ENCODE results near the gene PLCG2. TPM values are rescaled to one million over a fixed set of nuclear protein-coding genes. Genes with fewer than 3 reads are reported as not detected.
"Not testable (repeated sequence)": the region's sequence is repeated elsewhere in the genome, so short reads cannot be mapped to it uniquely, and the experiment has no call there.

PLCG2 gene
- total RNA-seq, 2 experiments from 2014 or later = 13.5 to 15.2 TPM

- Mint-ChIP-seq H3K4me1 (no peaks in the 10 kb centered on the region), H3K27me3 (peaks cover 16% of the 10 kb centered on the region)
- DNase-seq = no peak
These were observed 185.7 kb downstream of the PLCG2 start for GRCh38 chr16:81964808-81965207.

GRCh38 chr16:81967358-81967757 is 188.3 kb downstream of the PLCG2 start:
- DNase-seq = no peak
- no peaks in the 10 kb centered on the region for H3K4me1 Mint-ChIP-seq
- no peak for ATAC-seq (ENCODE audit: low read depth)
- no peak overlapping the region for H3K27ac Mint-ChIP-seq
- no peak overlapping the region for H3K4me3 Mint-ChIP-seq
- H3K9me3 Mint-ChIP-seq = peaks cover 6% of the 10 kb centered on the region
- peaks cover 19% of the 10 kb centered on the region for H3K27me3 Mint-ChIP-seq
- POLR2A ChIA-PET = no interaction called here
- no peaks in the 10 kb centered on the region for H3K36me3 Mint-ChIP-seq

More at GRCh38 chr16:81964808-81965207, 185.7 kb downstream of the PLCG2 start:
- H3K9me3 Mint-ChIP-seq = no peaks in the 10 kb centered on the region
- ATAC-seq (ENCODE audit: low read depth) = no peak
- H3K4me3 Mint-ChIP-seq = no peak overlapping the region
- no peaks in the 10 kb centered on the region for H3K36me3 Mint-ChIP-seq
- no peak overlapping the region for H3K27ac Mint-ChIP-seq
- POLR2A ChIA-PET = no interaction called here

GRCh38 chr16:81971853-81972252 is 192.8 kb downstream of the PLCG2 start:
- no peak for ATAC-seq (ENCODE audit: low read depth)
- H3K4me3 Mint-ChIP-seq = no peak overlapping the region
- H3K27me3 Mint-ChIP-seq = peaks cover 10% of the 10 kb centered on the region
- no peaks in the 10 kb centered on the region for H3K4me1 Mint-ChIP-seq
- POLR2A ChIA-PET = no interaction called here
- DNase-seq = no peak
- H3K36me3 Mint-ChIP-seq = peaks cover 1% of the 10 kb centered on the region
- H3K27ac Mint-ChIP-seq = no peak overlapping the region
- peaks cover 11% of the 10 kb centered on the region for H3K9me3 Mint-ChIP-seq

GRCh38 chr16:81973737-81974136 is 194.6 kb downstream of the PLCG2 start:
- Mint-ChIP-seq H3K9me3 (peaks cover 15% of the 10 kb centered on the region), H3K36me3 (peaks cover 1% of the 10 kb centered on the region), H3K27ac (no peak overlapping the region), H3K27me3 (peaks cover 10% of the 10 kb centered on the region), H3K4me1 (no peaks in the 10 kb centered on the region), H3K4me3 (no peak overlapping the region)
- DNase-seq = no peak
- ATAC-seq (ENCODE audit: low read depth) = no peak
- POLR2A ChIA-PET = no interaction called here

GRCh38 chr16:81975637-81976036 is 196.5 kb downstream of the PLCG2 start:
- Mint-ChIP-seq H3K4me3 (no peak overlapping the region), H3K9me3 (peaks cover 15% of the 10 kb centered on the region), H3K4me1 (no peaks in the 10 kb centered on the region), H3K36me3 (peaks cover 1% of the 10 kb centered on the region), H3K27ac (no peak overlapping the region), H3K27me3 (peaks cover 6% of the 10 kb centered on the region)
- ATAC-seq (ENCODE audit: low read depth) = no peak
- POLR2A ChIA-PET = no interaction called here
- DNase-seq = no peak

- H3K4me1 Mint-ChIP-seq; DNase-seq; H3K36me3 Mint-ChIP-seq; POLR2A ChIA-PET; ATAC-seq (ENCODE audit: low read depth); H3K4me3 Mint-ChIP-seq; H3K27ac Mint-ChIP-seq; H3K27me3 Mint-ChIP-seq; H3K9me3 Mint-ChIP-seq: not testable (repeated sequence)
These were observed 198.3 kb downstream of the PLCG2 start for GRCh38 chr16:81977335-81977942.

GRCh38 chr16:81987121-81987520 is 208.0 kb downstream of the PLCG2 start:
- Mint-ChIP-seq H3K27ac (no peak overlapping the region), H3K36me3 (no peaks in the 10 kb centered on the region), H3K4me1 (no peaks in the 10 kb centered on the region), H3K4me3 (no peak overlapping the region), H3K27me3 (peaks cover 15% of the 10 kb centered on the region), H3K9me3 (no peaks in the 10 kb centered on the region)
- DNase-seq = no peak
- no peak for ATAC-seq (ENCODE audit: low read depth)
- POLR2A ChIA-PET = no interaction called here

- H3K4me3 Mint-ChIP-seq = no peak overlapping the region
- no peak overlapping the region for H3K27ac Mint-ChIP-seq
- POLR2A ChIA-PET = no interaction called here
- no peak for ATAC-seq (ENCODE audit: low read depth)
- H3K27me3 Mint-ChIP-seq = peaks cover 15% of the 10 kb centered on the region
- no peaks in the 10 kb centered on the region for H3K36me3 Mint-ChIP-seq
- no peaks in the 10 kb centered on the region for H3K4me1 Mint-ChIP-seq
- no peak for DNase-seq
- H3K9me3 Mint-ChIP-seq = no peaks in the 10 kb centered on the region
These were observed 208.6 kb downstream of the PLCG2 start for GRCh38 chr16:81987706-81988105.

- H3K27me3 Mint-ChIP-seq = peaks cover 1% of the 10 kb centered on the region
- peaks cover 8% of the 10 kb centered on the region for H3K36me3 Mint-ChIP-seq
- no peak overlapping the region for H3K27ac Mint-ChIP-seq
- no peaks in the 10 kb centered on the region for H3K4me1 Mint-ChIP-seq
- H3K4me3 Mint-ChIP-seq = no peak overlapping the region
- POLR2A ChIA-PET = no interaction called here
- DNase-seq (no peak), ATAC-seq (ENCODE audit: low read depth) (no peak)
- H3K9me3 Mint-ChIP-seq = no peaks in the 10 kb centered on the region
These were observed 213.8 kb downstream of the PLCG2 start for GRCh38 chr16:81992859-81993258.

GRCh38 chr16:81994485-81994884 is 215.4 kb downstream of the PLCG2 start:
- Mint-ChIP-seq H3K27me3 (no peaks in the 10 kb centered on the region), H3K4me3 (no peak overlapping the region), H3K9me3 (no peaks in the 10 kb centered on the region), H3K27ac (no peak overlapping the region), H3K36me3 (peaks cover 18% of the 10 kb centered on the region), H3K4me1 (no peaks in the 10 kb centered on the region)
- POLR2A ChIA-PET = no interaction called here
- DNase-seq = no peak
- ATAC-seq (ENCODE audit: low read depth) = no peak

- Mint-ChIP-seq H3K9me3 (no peaks in the 10 kb centered on the region), H3K4me3 (no peak overlapping the region), H3K4me1 (no peaks in the 10 kb centered on the region), H3K36me3 (peaks cover 23% of the 10 kb centered on the region), H3K27ac (peak overlapping the region; percentile 1), H3K27me3 (no peaks in the 10 kb centered on the region)
- DNase-seq (no peak), ATAC-seq (ENCODE audit: low read depth) (no peak)
- POLR2A ChIA-PET = no interaction called here
These were observed 216.6 kb downstream of the PLCG2 start for GRCh38 chr16:81995651-81996050.

GRCh38 chr16:81996664-81997509 is 217.8 kb downstream of the PLCG2 start:
- Mint-ChIP-seq H3K36me3 (peaks cover 28% of the 10 kb centered on the region), H3K27ac (no peak overlapping the region), H3K27me3 (no peaks in the 10 kb centered on the region), H3K4me1 (peaks cover under 1% of the 10 kb centered on the region), H3K9me3 (no peaks in the 10 kb centered on the region), H3K4me3 (no peak overlapping the region)
- POLR2A ChIA-PET = interaction anchor here (1.3 kb wide), 1 partner anchor 14 kb away, joined by 3 read pairs; the partner anchor contains the start of gene SDR42E1
- ATAC-seq (ENCODE audit: low read depth) (no peak), DNase-seq (no peak)

- peaks cover 33% of the 10 kb centered on the region for H3K36me3 Mint-ChIP-seq
- POLR2A ChIA-PET = interaction anchor here (1.3 kb wide), 1 partner anchor 13 kb away, joined by 3 read pairs; the partner anchor contains the start of gene SDR42E1
- no peaks in the 10 kb centered on the region for H3K9me3 Mint-ChIP-seq
- H3K27ac Mint-ChIP-seq = no peak overlapping the region
- H3K4me3 Mint-ChIP-seq = no peak overlapping the region
- peaks cover 4% of the 10 kb centered on the region for H3K4me1 Mint-ChIP-seq
- no peaks in the 10 kb centered on the region for H3K27me3 Mint-ChIP-seq
- ATAC-seq (ENCODE audit: low read depth) (no peak), DNase-seq (no peak)
These were observed 218.6 kb downstream of the PLCG2 start for GRCh38 chr16:81997738-81998137.

- peaks cover 49% of the 10 kb centered on the region for H3K36me3 Mint-ChIP-seq
- no peak for ATAC-seq (ENCODE audit: low read depth)
These were observed 223.7 kb downstream of the PLCG2 start for GRCh38 chr16:82002831-82003230.

More at GRCh38 chr16:82002831-82003230, 223.7 kb downstream of the PLCG2 start:
- no peak for DNase-seq
- H3K4me3 Mint-ChIP-seq = no peak overlapping the region
- H3K4me1 Mint-ChIP-seq = peaks cover 6% of the 10 kb centered on the region
- H3K27me3 Mint-ChIP-seq = no peaks in the 10 kb centered on the region
- POLR2A ChIA-PET = no interaction called here
- H3K9me3 Mint-ChIP-seq = no peaks in the 10 kb centered on the region
- no peak overlapping the region for H3K27ac Mint-ChIP-seq

All from activated naive CD8-positive, alpha-beta T cell treated with anti-CD3 and anti-CD28 coated beads, Interleukin-2, amount 10 ng/mL, durations not matched to agents 7 days and 5 days (primary cell).